Mammary epithelial cell (primary cell): ENCODE data around the gene IGFALS.

ENCODE experiments used
- CTCF ChIP-seq, 2 donors: IDR thresholded peaks in 1 of 2; conservative IDR thresholded peaks in 1 of 2; 2 replicates each; pipeline ENCODE4 v1.5.1; 2011 to 2012; ENCODE audit warnings: inconsistent platforms in 2 of 2, low read length in 2 of 2, mild to moderate bottlenecking in 2 of 2, control low read depth in 1 of 2, low read depth in 1 of 2; ENCODE audit not compliant: insufficient read depth in 1 of 2; ENCODE audit errors: extremely low read depth in 1 of 2
- EZH2 ChIP-seq: IDR thresholded peaks from 2 replicates; pipeline ENCODE4 v1.6.1; 2012; ENCODE audit warnings: low read length, inconsistent platforms, borderline replicate concordance

GRCh38 chr16:1780677-1781072 lies 12.8 kb downstream of the IGFALS start:
- TF ChIP-seq EZH2 = no peak
- no peak for TF ChIP-seq CTCF (conservative IDR thresholded peaks at IDR 0.05 in 1 of 2, IDR thresholded peaks at IDR 0.05 in 1 of 2; ENCODE audit: extremely low read depth in 1 of 2, insufficient read depth in 1 of 2, low read depth in 1 of 2, low read length in 2 of 2)
